CD14-positive monocyte (primary cell): ENCODE results near the gene LRCH4. TPM values are rescaled to one million over a fixed set of nuclear protein-coding genes. Genes with fewer than 3 reads are reported as not detected.
"Not testable (repeated sequence)": the region's sequence is repeated elsewhere in the genome, so short reads cannot be mapped to it uniquely, and the experiment has no call there.

ENCODE experiments used
- DNase-seq, 3 donors: peaks; one replicate each; pipeline ENCODE4 v3.0.0-alpha.2; 2011 to 2022
- H2AFZ ChIP-seq: 2 replicates; pipeline ENCODE4 v1.6.0; 2012; ENCODE audit warnings: mild to moderate bottlenecking, low read depth, low read length, inconsistent platforms; ENCODE audit not compliant: insufficient read depth, poor library complexity, severe bottlenecking
- H3K27ac ChIP-seq, 2 donors: 1 replicate in 1 of 2; 2 replicates in 1 of 2; pipeline ENCODE4 v1.5.1; 2012 to 2013; ENCODE audit warnings: low read length in 2 of 2, control low read depth in 1 of 2, inconsistent platforms in 1 of 2, low read depth in 1 of 2, mild to moderate bottlenecking in 1 of 2
- H3K27me3 ChIP-seq, 2 donors: one replicate each; pipeline versions ENCODE4 v1.6.0 to v1.6.1; 2011 to 2013; ENCODE audit warnings: low read length in 2 of 2; ENCODE audit not compliant: control insufficient read depth in 2 of 2, insufficient read depth in 2 of 2
- H3K36me3 ChIP-seq, 2 donors: replicated peaks in 1 of 2; 1 replicate in 1 of 2; 2 replicates in 1 of 2; pipeline versions ENCODE4 v1.5.1 to v1.6.1; 2012 to 2013; ENCODE audit warnings: low read length in 2 of 2, control low read depth in 1 of 2, inconsistent platforms in 1 of 2, mild to moderate bottlenecking in 1 of 2; ENCODE audit not compliant: insufficient read depth in 2 of 2, control insufficient read depth in 1 of 2
- H3K4me1 ChIP-seq, 2 donors: 1 replicate in 1 of 2; 2 replicates in 1 of 2; pipeline versions ENCODE4 v1.5.1 to v1.6.1; 2012 to 2013; ENCODE audit warnings: low read length in 2 of 2, control low read depth in 1 of 2, inconsistent platforms in 1 of 2, mild to moderate bottlenecking in 1 of 2, moderate library complexity in 1 of 2; ENCODE audit not compliant: insufficient read depth in 2 of 2, control insufficient read depth in 1 of 2
- H3K4me2 ChIP-seq: replicated peaks from 2 replicates; pipeline ENCODE3; 2012; ENCODE audit warnings: low read length, moderate library complexity, mild to moderate bottlenecking; ENCODE audit not compliant: poor library complexity, severe bottlenecking; ENCODE audit errors: extremely low read depth
- H3K4me3 ChIP-seq, 3 experiments: fragments of 200-600 bp in 1 of 3; sonication (generic) in 1 of 3; replicated peaks in 1 of 3; 1 replicate in 2 of 3; 2 replicates in 1 of 3; pipeline ENCODE4 v1.5.1; 2011 to 2013; ENCODE audit warnings: low read length in 3 of 3, mild to moderate bottlenecking in 3 of 3, control low read depth in 2 of 3, low read depth in 2 of 3, inconsistent platforms in 1 of 3, moderate library complexity in 1 of 3
- H3K79me2 ChIP-seq: 2 replicates; pipeline ENCODE4 v1.6.0; 2012; ENCODE audit warnings: mild to moderate bottlenecking, control low read depth, inconsistent platforms, low read length, moderate library complexity; ENCODE audit not compliant: insufficient read depth
- H3K9ac ChIP-seq: 2 replicates; pipeline ENCODE4 v1.6.0; 2017; ENCODE audit warnings: low read length, mild to moderate bottlenecking; ENCODE audit not compliant: insufficient read depth, poor library complexity, severe bottlenecking
- H3K9me3 ChIP-seq, 2 donors: replicated peaks in 1 of 2; 1 replicate in 1 of 2; 2 replicates in 1 of 2; pipeline versions ENCODE4 v1.5.1 to v1.6.1; 2012 to 2013; ENCODE audit warnings: low read length in 2 of 2, control low read depth in 1 of 2; ENCODE audit not compliant: control insufficient read depth in 1 of 2, insufficient read depth in 1 of 2
- H4K20me1 ChIP-seq: 2 replicates; pipeline ENCODE4 v1.6.0; 2012; ENCODE audit warnings: mild to moderate bottlenecking, low read length, control low read depth, moderate library complexity; ENCODE audit not compliant: insufficient read depth
- H3K27ac Mint-ChIP-seq, 7 donors: one replicate each; pipeline ENCODE4 v1.8.0; 2020; ENCODE audit warnings: mild to moderate bottlenecking in 7 of 7, mixed read lengths in 7 of 7, moderate library complexity in 6 of 7, inconsistent platforms in 2 of 7
- H3K27me3 Mint-ChIP-seq, 3 donors: one replicate each; pipeline ENCODE4 v1.8.0; 2021 to 2022; ENCODE audit warnings: low read depth in 3 of 3, mild to moderate bottlenecking in 3 of 3, mixed read lengths in 3 of 3, moderate library complexity in 3 of 3, inconsistent platforms in 1 of 3
- H3K36me3 Mint-ChIP-seq, 2 donors: one replicate each; pipeline ENCODE4 v1.8.0; 2020; ENCODE audit warnings: mixed read lengths in 2 of 2, inconsistent platforms in 1 of 2, mild to moderate bottlenecking in 1 of 2
- H3K4me1 Mint-ChIP-seq: one replicate; pipeline ENCODE4 v1.8.0; 2020; ENCODE audit warnings: mild to moderate bottlenecking, mixed read lengths
- H3K4me3 Mint-ChIP-seq, 2 donors: one replicate each; pipeline ENCODE4 v1.8.0; 2020; ENCODE audit warnings: mild to moderate bottlenecking in 2 of 2, mixed read lengths in 2 of 2, moderate library complexity in 1 of 2
- H3K9me3 Mint-ChIP-seq, 7 donors: one replicate each; pipeline ENCODE4 v1.8.0; 2020 to 2022; ENCODE audit warnings: mixed read lengths in 7 of 7, mild to moderate bottlenecking in 6 of 7, moderate library complexity in 6 of 7, inconsistent platforms in 2 of 7
- WGBS: methylation state at CpG from one replicate; pipeline ENCODE4 v1.1.5; 2013; ENCODE audit warnings: missing lambda C conversion rate; ENCODE audit not compliant: insufficient coverage; 5-methylcytosine and 5-hydroxymethylcytosine counted together
- intact Hi-C, 2 donors: fragments of 100-400 bp; cut with micrococcal nuclease; formaldehyde crosslinking; loops; one replicate each; pipeline versions ENCODE4 v1.15.0 to v1.15.1; 2023
- polyA plus RNA-seq, 3 donors: library from polyadenylated mRNA; depleted of rRNA in 1 of 3; unstranded in 2 of 3; stranded (reverse) in 1 of 3; fragments of 300-500 nt in 2 of 3; fragments of >200 nt in 1 of 3; fragmentation: Illumina TruSeq in 2 of 3; gene quantifications; 1 replicate in 2 of 3; 2 replicates in 1 of 3; pipeline ENCODE4 v1.2.3, GENCODE V29; 2012 to 2021
- TF ChIP-seq, protein P1 (sequence below): fragments of 200-600 bp; IDR thresholded peaks from one replicate; pipeline ENCODE4 v1.8.0; 2022; ENCODE audit warnings: antibody characterized with exemption, mild to moderate bottlenecking

The LRCH4 gene
- polyA plus RNA-seq, 3 donors, result 132 to 286 (median 134) TPM

DNA sequence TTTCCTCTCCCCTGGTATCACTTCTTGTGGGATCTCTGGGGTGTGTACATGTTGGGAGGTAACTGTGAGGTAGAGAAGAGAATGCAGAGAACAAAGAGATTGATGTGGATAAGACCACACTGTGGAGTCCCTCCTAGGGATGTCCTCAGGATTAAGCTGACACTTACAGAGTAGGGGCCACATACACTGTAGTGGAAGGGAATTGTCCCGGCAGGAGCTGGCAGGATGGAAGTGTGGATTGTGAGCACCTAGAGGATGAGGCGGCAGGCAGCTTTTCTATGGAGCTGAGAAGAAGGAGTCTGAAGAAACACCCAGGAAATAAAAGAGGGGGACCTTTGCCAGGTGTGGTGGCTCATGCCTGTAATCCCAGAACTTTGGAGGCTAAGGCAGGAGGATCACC is 33.4 kb downstream of the LRCH4 start:
- TF ChIP-seq, protein P1, sequence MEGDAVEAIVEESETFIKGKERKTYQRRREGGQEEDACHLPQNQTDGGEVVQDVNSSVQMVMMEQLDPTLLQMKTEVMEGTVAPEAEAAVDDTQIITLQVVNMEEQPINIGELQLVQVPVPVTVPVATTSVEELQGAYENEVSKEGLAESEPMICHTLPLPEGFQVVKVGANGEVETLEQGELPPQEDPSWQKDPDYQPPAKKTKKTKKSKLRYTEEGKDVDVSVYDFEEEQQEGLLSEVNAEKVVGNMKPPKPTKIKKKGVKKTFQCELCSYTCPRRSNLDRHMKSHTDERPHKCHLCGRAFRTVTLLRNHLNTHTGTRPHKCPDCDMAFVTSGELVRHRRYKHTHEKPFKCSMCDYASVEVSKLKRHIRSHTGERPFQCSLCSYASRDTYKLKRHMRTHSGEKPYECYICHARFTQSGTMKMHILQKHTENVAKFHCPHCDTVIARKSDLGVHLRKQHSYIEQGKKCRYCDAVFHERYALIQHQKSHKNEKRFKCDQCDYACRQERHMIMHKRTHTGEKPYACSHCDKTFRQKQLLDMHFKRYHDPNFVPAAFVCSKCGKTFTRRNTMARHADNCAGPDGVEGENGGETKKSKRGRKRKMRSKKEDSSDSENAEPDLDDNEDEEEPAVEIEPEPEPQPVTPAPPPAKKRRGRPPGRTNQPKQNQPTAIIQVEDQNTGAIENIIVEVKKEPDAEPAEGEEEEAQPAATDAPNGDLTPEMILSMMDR, result no peak
- peaks cover 37 to 52% of the 10 kb centered on the region in 2 donors for H3K4me1 ChIP-seq
- H3K27ac ChIP-seq, result no peak overlapping the region
- Mint-ChIP-seq H3K4me1 (peaks cover 44% of the 10 kb centered on the region), H3K36me3 (peaks cover 12 to 17% of the 10 kb centered on the region in 2 donors), H3K27me3 (peaks cover 0 to 2% (median 0%) of the 10 kb centered on the region in 3 donors), H3K4me3 (no peak overlapping the region), H3K9me3 (no peaks in the 10 kb centered on the region), H3K27ac (peak overlapping the region in 2 of 7 donors; percentile 50 to 63)
- H3K9me3 ChIP-seq, result no peaks in the 10 kb centered on the region
- H3K9ac ChIP-seq, result no peak overlapping the region
- H3K27me3 ChIP-seq, result no peaks in the 10 kb centered on the region
- H3K4me3 ChIP-seq, result no peak overlapping the region
- intact Hi-C loops, result no loop called here
- H4K20me1 ChIP-seq, result no peaks in the 10 kb centered on the region
- H3K36me3 ChIP-seq, result no peaks in the 10 kb centered on the region
- WGBS, result 100% methylated on average over 2 of the region's 2 CpGs
- DNase-seq, result no peak
- no peak overlapping the region for H3K4me2 ChIP-seq
- H2AFZ ChIP-seq, result no peak overlapping the region
- no peaks in the 10 kb centered on the region for H3K79me2 ChIP-seq

DNA sequence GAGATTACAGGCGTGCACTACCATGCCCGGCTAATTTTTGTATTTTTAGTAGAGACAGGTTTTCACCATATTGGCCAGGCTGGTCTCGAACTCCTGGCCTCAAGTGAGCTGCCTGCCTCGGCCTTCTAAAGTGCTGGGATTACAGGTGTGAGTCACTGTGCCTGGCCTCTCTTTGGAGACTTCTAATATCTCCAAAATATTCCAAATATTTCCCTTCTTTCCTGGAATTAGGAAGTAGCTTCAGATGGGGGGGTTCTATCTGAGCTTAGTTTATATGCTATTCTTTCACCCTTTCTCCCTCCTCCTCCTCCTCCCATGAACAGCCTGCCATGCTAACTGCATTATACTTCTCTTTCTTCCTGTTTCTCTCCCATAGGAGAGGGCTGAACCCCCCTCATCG is 37.5 kb downstream of the LRCH4 start:
- not testable (repeated sequence) for H3K4me3 ChIP-seq, H3K27me3 Mint-ChIP-seq, DNase-seq, H3K79me2 ChIP-seq, H3K36me3 Mint-ChIP-seq, H3K27me3 ChIP-seq, H3K9ac ChIP-seq, H3K36me3 ChIP-seq, H2AFZ ChIP-seq, H3K9me3 ChIP-seq, H3K4me2 ChIP-seq, H3K27ac ChIP-seq, H3K4me3 Mint-ChIP-seq, H3K9me3 Mint-ChIP-seq, H4K20me1 ChIP-seq
- WGBS, result 100% methylated on average over 1 of the region's 5 CpGs
- intact Hi-C loops, result loop anchor here in 1 of 2 donors (5.0 kb wide), 1 partner anchor 36 kb away; no protein-coding TSS in a partner anchor
- Mint-ChIP-seq H3K4me1 (peaks cover 20% of the 10 kb centered on the region), H3K27ac (peak overlapping the region in 1 of 7 donors; percentile 58)
- peaks cover 10 to 24% of the 10 kb centered on the region in 2 donors for H3K4me1 ChIP-seq
